H1 (cell line): ENCODE measurements around the gene TMEM97. TPM values are rescaled to one million over a fixed set of nuclear protein-coding genes. Genes with fewer than 3 reads are reported as not detected.

Experiments
- ASH2L ChIP-seq: fragments of 200-600, 300-600 bp; sonication (generic); IDR thresholded peaks from one replicate; pipeline ENCODE4 v1.7.1; 2017; ENCODE audit warnings: low read length
- E2F6 ChIP-seq: IDR thresholded peaks from 2 replicates; pipeline ENCODE4 v1.6.1; 2012; ENCODE audit warnings: inconsistent platforms
- GABPA ChIP-seq: IDR thresholded peaks from 2 replicates; pipeline ENCODE4 v1.6.1; 2011; ENCODE audit warnings: mild to moderate bottlenecking, low read length, moderate library complexity, borderline replicate concordance; ENCODE audit not compliant: insufficient read depth
- KDM1A ChIP-seq: fragments of 200-600, 300-600 bp; sonication (generic); IDR thresholded peaks from 2 replicates; pipeline ENCODE4 v1.7.1; 2016; ENCODE audit warnings: mild to moderate bottlenecking, low read length, borderline replicate concordance
- NRF1 ChIP-seq: IDR thresholded peaks from 2 replicates; pipeline ENCODE4 v1.6.1; 2011; ENCODE audit warnings: mild to moderate bottlenecking, low read depth, low read length, improper control_type of control experiment
- POLR2A ChIP-seq, 2 experiments: IDR thresholded peaks; 1 replicate in 1 of 2; 2 replicates in 1 of 2; pipeline ENCODE4 v1.6.1; 2011; ENCODE audit warnings: low read depth in 2 of 2, low read length in 2 of 2, mild to moderate bottlenecking in 2 of 2; ENCODE audit errors: control extremely low read depth in 1 of 2
- POU5F1 ChIP-seq: IDR thresholded peaks from 2 replicates; pipeline ENCODE4 v1.6.1; 2011; ENCODE audit warnings: low read depth, mild to moderate bottlenecking, low read length, moderate library complexity
- polyA plus RNA-seq, 7 experiments: library from polyadenylated mRNA; depleted of rRNA in 3 of 7; stranded (reverse) in 5 of 7; unstranded in 2 of 7; fragments of >200 nt in 5 of 7; fragments of 200-250 nt in 2 of 7; gene quantifications; 1 replicate in 5 of 7; 2 replicates in 1 of 7; 4 replicates in 1 of 7; pipeline versions ENCODE4 v1.2.1 to v1.2.3, GENCODE V29; 2011 to 2013; ENCODE audit warnings: missing spikeins in 2 of 7, mixed read lengths in 2 of 7
- total RNA-seq: library from RNA; stranded (reverse); fragmentation: NEBNext Ultra II Directional; extraction: Animal tissue kit (Norgen Biotek cat#: 25700); gene quantifications from 2 replicates; pipeline ENCODE4 v1.2.1, GENCODE V29; 2021

TMEM97 gene
- total and polyA plus RNA-seq, 2 of the 8 experiments (the other 6 are each of a cell fraction or from before 2014, with no cell fraction given): 126 to 130 TPM

GRCh38 chr17:28334171-28334570, 15.2 kb downstream of the TMEM97 start (continued):
- no peak for TF ChIP-seq GABPA
- TF ChIP-seq POLR2A (IDR thresholded peaks at IDR 0.05; ENCODE audit: control extremely low read depth in 1 of 2, low read depth in 2 of 2, low read length in 2 of 2): no peak
- TF ChIP-seq E2F6: no peak
- TF ChIP-seq POU5F1: no peak
- TF ChIP-seq NRF1: no peak
- TF ChIP-seq KDM1A: no peak
- no peak for TF ChIP-seq ASH2L
